ENCODE measurements around the gene LRIG2.

DNA sequence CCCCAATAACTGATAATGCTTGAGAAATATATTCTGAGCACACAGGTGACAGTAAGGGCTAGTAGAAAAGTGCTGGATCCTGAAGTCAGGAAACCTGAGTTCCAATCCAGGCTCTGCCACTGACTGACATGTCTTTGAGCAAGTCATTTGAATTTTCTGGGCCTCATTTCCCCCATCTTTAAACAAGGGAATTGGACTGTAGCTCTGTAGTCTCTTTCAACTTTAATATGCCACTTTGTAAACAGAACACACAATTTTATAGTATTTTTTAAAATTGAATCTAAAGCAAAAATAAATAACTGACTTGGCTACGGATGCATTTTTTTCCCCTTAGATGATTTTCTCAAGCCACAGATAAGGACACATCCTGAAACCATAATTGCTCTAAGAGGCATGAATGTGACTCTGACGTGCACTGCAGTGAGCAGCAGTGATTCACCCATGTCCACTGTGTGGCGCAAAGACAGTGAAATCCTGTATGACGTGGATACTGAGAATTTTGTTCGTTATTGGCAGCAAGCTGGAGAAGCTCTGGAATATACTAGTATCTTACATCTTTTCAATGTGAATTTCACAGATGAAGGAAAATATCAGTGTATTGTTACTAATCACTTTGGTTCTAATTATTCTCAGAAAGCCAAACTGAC, 37.0 kb downstream of the LRIG2 start:
- TF ChIP-seq, protein P1, sequence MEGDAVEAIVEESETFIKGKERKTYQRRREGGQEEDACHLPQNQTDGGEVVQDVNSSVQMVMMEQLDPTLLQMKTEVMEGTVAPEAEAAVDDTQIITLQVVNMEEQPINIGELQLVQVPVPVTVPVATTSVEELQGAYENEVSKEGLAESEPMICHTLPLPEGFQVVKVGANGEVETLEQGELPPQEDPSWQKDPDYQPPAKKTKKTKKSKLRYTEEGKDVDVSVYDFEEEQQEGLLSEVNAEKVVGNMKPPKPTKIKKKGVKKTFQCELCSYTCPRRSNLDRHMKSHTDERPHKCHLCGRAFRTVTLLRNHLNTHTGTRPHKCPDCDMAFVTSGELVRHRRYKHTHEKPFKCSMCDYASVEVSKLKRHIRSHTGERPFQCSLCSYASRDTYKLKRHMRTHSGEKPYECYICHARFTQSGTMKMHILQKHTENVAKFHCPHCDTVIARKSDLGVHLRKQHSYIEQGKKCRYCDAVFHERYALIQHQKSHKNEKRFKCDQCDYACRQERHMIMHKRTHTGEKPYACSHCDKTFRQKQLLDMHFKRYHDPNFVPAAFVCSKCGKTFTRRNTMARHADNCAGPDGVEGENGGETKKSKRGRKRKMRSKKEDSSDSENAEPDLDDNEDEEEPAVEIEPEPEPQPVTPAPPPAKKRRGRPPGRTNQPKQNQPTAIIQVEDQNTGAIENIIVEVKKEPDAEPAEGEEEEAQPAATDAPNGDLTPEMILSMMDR (IDR thresholded peaks at IDR 0.05 in 2 of 3, conservative IDR thresholded peaks at IDR 0.05 in 1 of 3; ENCODE audit: borderline replicate concordance in 1 of 3, insufficient read depth in 1 of 3, low read depth in 2 of 3, low read length in 2 of 3) = 0 out of 6 replicates have a peak, but pooled peaks of 1 of the 3 experiments have one; percentile 10
- TF ChIP-seq POLR2AphosphoS5 (IDR thresholded peaks at IDR 0.05; ENCODE audit: low read depth, low read length) (no peak), CBX3 (IDR thresholded peaks at IDR 0.05; ENCODE audit: low read depth) (no peak), FOSL1 (IDR thresholded peaks at IDR 0.05; ENCODE audit: low read depth) (no peak), SP1 (IDR thresholded peaks at IDR 0.05; ENCODE audit: low read depth) (no peak), YY1 (IDR thresholded peaks at IDR 0.05; ENCODE audit: extremely low read depth, insufficient replicate concordance, low read depth, low read length) (no peak), POLR2A (IDR thresholded peaks at IDR 0.05; ENCODE audit: borderline replicate concordance, extremely low read depth, insufficient read depth, insufficient read length) (no peak), CEBPB (IDR thresholded peaks at IDR 0.05; ENCODE audit: low read depth) (no peak), EZH2phosphoT487 (IDR thresholded peaks at IDR 0.05; ENCODE audit: borderline replicate concordance) (no peak), EZH2 (IDR thresholded peaks at IDR 0.05) (no peak), ZNF274 (IDR thresholded peaks at IDR 0.05; ENCODE audit: low read depth, low read length) (no peak)
- TF ChIP-seq, protein P2, sequence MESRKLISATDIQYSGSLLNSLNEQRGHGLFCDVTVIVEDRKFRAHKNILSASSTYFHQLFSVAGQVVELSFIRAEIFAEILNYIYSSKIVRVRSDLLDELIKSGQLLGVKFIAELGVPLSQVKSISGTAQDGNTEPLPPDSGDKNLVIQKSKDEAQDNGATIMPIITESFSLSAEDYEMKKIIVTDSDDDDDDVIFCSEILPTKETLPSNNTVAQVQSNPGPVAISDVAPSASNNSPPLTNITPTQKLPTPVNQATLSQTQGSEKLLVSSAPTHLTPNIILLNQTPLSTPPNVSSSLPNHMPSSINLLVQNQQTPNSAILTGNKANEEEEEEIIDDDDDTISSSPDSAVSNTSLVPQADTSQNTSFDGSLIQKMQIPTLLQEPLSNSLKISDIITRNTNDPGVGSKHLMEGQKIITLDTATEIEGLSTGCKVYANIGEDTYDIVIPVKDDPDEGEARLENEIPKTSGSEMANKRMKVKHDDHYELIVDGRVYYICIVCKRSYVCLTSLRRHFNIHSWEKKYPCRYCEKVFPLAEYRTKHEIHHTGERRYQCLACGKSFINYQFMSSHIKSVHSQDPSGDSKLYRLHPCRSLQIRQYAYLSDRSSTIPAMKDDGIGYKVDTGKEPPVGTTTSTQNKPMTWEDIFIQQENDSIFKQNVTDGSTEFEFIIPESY (IDR thresholded peaks at IDR 0.05; ENCODE audit: extremely low read depth, insufficient replicate concordance, low read length) = no peak
